ENCODE data around the gene CDH13.

- TF ChIP-seq ZNF70 (CRISPR knock-in tag; IDR thresholded peaks at IDR 0.05), result no peak
- TF ChIP-seq SNAI2 (CRISPR knock-in tag; IDR thresholded peaks at IDR 0.05), result no peak
- TF ChIP-seq PATZ1 (CRISPR knock-in tag; IDR thresholded peaks at IDR 0.05; ENCODE audit: borderline replicate concordance), result no peak
- no peak for TF ChIP-seq RARB (CRISPR knock-in tag; IDR thresholded peaks at IDR 0.05)
- no peak for TF ChIP-seq GLIS3 (CRISPR knock-in tag; IDR thresholded peaks at IDR 0.05)
- TF ChIP-seq ESRRG (CRISPR knock-in tag; IDR thresholded peaks at IDR 0.05), result no peak
- TF ChIP-seq ZFP30 (CRISPR knock-in tag; IDR thresholded peaks at IDR 0.05), result no peak
These were observed 811.6 kb downstream of the CDH13 start for GRCh38 chr16:83438326-83438725.

Data from SK-N-SH treated with all-trans-retinoic acid at 6 μM for 48 hours (cell line).